IMR-90 (cell line): ENCODE measurements around the gene MYO1C. TPM values are rescaled to one million over a fixed set of nuclear protein-coding genes. Genes with fewer than 3 reads are reported as not detected.

ENCODE experiments used
- ATAC-seq: fragments of 200-7000 bp; cut with Tn5 transposase; 2 replicates; pipeline ENCODE4 v1.9.1; 2020; ENCODE audit warnings: low read depth, mild to moderate bottlenecking, moderate library complexity
- BruUV-seq: library from RNA; stranded (reverse); fragments of 400-500 nt; replicated peaks from 2 replicates; lab custom pipeline; 2021; lab: Mats Ljungman, UMichigan
- CTCF ChIA-PET: fragments of 300-600 bp; formaldehyde crosslinking; extraction: SDS; loops from one replicate; lab custom pipeline; 2021; ENCODE audit warnings: antibody characterized with exemption; lab: Yijun Ruan, JAX
- POLR2A ChIA-PET: fragments of 300-600 bp; sonication (Branson Sonifier 250); formaldehyde crosslinking; loops from one replicate; lab custom pipeline; 2022; ENCODE audit warnings: antibody characterized with exemption; ENCODE audit not compliant: unreplicated experiment; lab: Charles Lee
- DNase-seq: peaks from one replicate; pipeline ENCODE4 v3.0.0; 2013
- H2AFZ ChIP-seq: replicated peaks from 2 replicates; pipeline ENCODE3; 2013; ENCODE audit warnings: low read length, mild to moderate bottlenecking; ENCODE audit not compliant: poor library complexity
- H2AK5ac ChIP-seq: 2 replicates; pipeline ENCODE4 v1.6.1; 2013; ENCODE audit warnings: low read depth, low read length, inconsistent platforms
- H2AK9ac ChIP-seq: replicated peaks from 2 replicates; pipeline ENCODE3; 2013; ENCODE audit warnings: mild to moderate bottlenecking, low read depth, low read length, moderate library complexity; ENCODE audit not compliant: poor library complexity
- H2BK120ac ChIP-seq: 2 replicates; pipeline ENCODE4 v1.6.1; 2013; ENCODE audit warnings: low read depth, low read length, inconsistent platforms
- H2BK15ac ChIP-seq: 3 replicates; pipeline ENCODE4 v1.6.1; 2013; ENCODE audit warnings: low read depth, low read length, inconsistent platforms
- H2BK20ac ChIP-seq: 2 replicates; pipeline ENCODE4 v1.6.1; 2013; ENCODE audit warnings: low read depth, mild to moderate bottlenecking, inconsistent platforms, low read length, moderate library complexity
- H2BK5ac ChIP-seq: 2 replicates; pipeline ENCODE4 v1.6.1; 2013; ENCODE audit warnings: mild to moderate bottlenecking, low read depth, low read length, inconsistent platforms; ENCODE audit not compliant: poor library complexity, severe bottlenecking
- H3K14ac ChIP-seq: replicated peaks from 2 replicates; pipeline ENCODE4 v1.6.1; 2013; ENCODE audit warnings: low read depth, low read length, inconsistent platforms
- H3K18ac ChIP-seq: 2 replicates; pipeline ENCODE4 v1.6.1; 2013; ENCODE audit warnings: low read depth, low read length, control low read depth
- H3K23ac ChIP-seq: 2 replicates; pipeline ENCODE4 v1.6.1; 2013; ENCODE audit warnings: low read depth, low read length, inconsistent platforms
- H3K27ac ChIP-seq: 2 replicates; pipeline ENCODE4 v1.5.1; 2013; ENCODE audit warnings: mild to moderate bottlenecking, control low read depth, low read length; ENCODE audit not compliant: insufficient read depth
- H3K27me3 ChIP-seq: 2 replicates; pipeline ENCODE4 v1.6.1; 2013; ENCODE audit warnings: low read length; ENCODE audit not compliant: control insufficient read depth, insufficient read depth
- H3K36me3 ChIP-seq: 2 replicates; pipeline ENCODE4 v1.6.1; 2013; ENCODE audit warnings: low read length, mixed read lengths; ENCODE audit not compliant: control insufficient read depth, insufficient read depth
- H3K4ac ChIP-seq: 2 replicates; pipeline ENCODE4 v1.6.1; 2013; ENCODE audit warnings: low read depth, low read length, inconsistent platforms
- H3K4me1 ChIP-seq: 2 replicates; pipeline ENCODE4 v1.6.1; 2013; ENCODE audit warnings: low read length, mixed read lengths; ENCODE audit not compliant: control insufficient read depth, insufficient read depth
- H3K4me2 ChIP-seq: 2 replicates; pipeline ENCODE4 v1.6.1; 2013; ENCODE audit warnings: low read depth, mild to moderate bottlenecking, control low read depth, low read length, moderate library complexity
- H3K4me3 ChIP-seq: 2 replicates; pipeline ENCODE4 v1.5.1; 2013; ENCODE audit warnings: low read depth, mild to moderate bottlenecking, control low read depth, low read length, moderate library complexity; ENCODE audit not compliant: insufficient read depth
- H3K56ac ChIP-seq: 2 replicates; pipeline ENCODE4 v1.6.1; 2013; ENCODE audit warnings: low read length, inconsistent platforms; ENCODE audit not compliant: insufficient read depth; ENCODE audit errors: extremely low read depth
- H3K79me1 ChIP-seq, 2 experiments: 2 replicates each; pipeline ENCODE4 v1.6.1; 2013; ENCODE audit warnings: low read length in 2 of 2, inconsistent platforms in 1 of 2, low read depth in 1 of 2
- H3K9ac ChIP-seq: 2 replicates; pipeline ENCODE4 v1.6.1; 2013; ENCODE audit warnings: low read depth, low read length, control low read depth
- H3K9me1 ChIP-seq: 2 replicates; pipeline ENCODE4 v1.6.1; 2013; ENCODE audit warnings: low read length, inconsistent platforms; ENCODE audit not compliant: insufficient read depth
- H3K9me3 ChIP-seq: 2 replicates; pipeline ENCODE4 v1.6.1; 2013; ENCODE audit warnings: low read length; ENCODE audit not compliant: control insufficient read depth, insufficient read depth
- H4K20me1 ChIP-seq: 2 replicates; pipeline ENCODE4 v1.6.1; 2013; ENCODE audit warnings: low read length, inconsistent platforms; ENCODE audit not compliant: insufficient read depth
- H4K5ac ChIP-seq: 2 replicates; pipeline ENCODE4 v1.6.1; 2013; ENCODE audit warnings: mild to moderate bottlenecking, low read depth, low read length, control low read depth
- H4K8ac ChIP-seq, 2 experiments: 2 replicates each; pipeline ENCODE4 v1.6.1; 2013; ENCODE audit warnings: low read depth in 2 of 2, low read length in 2 of 2, control low read depth in 1 of 2, inconsistent platforms in 1 of 2
- H4K91ac ChIP-seq: 2 replicates; pipeline ENCODE4 v1.6.1; 2013; ENCODE audit warnings: low read depth, low read length, inconsistent platforms; ENCODE audit not compliant: insufficient read depth
- CHD1 ChIP-seq: IDR thresholded peaks from 2 replicates; pipeline ENCODE4 v1.6.1; 2012; ENCODE audit warnings: low read depth, low read length, improper control_type of control experiment
- NFE2L2 ChIP-seq: fragments of 150-350 bp; IDR thresholded peaks from 2 replicates; pipeline ENCODE4 v1.6.1; 2016; ENCODE audit warnings: low read depth, mild to moderate bottlenecking, low read length
- WGBS, 2 experiments: methylation state at CpG; one replicate each; pipeline versions ENCODE4 v1.1.5 to v1.1.7; 2013; ENCODE audit warnings: missing lambda C conversion rate in 2 of 2; ENCODE audit not compliant: insufficient read length in 1 of 2; ENCODE audit errors: extremely low coverage in 2 of 2; 5-methylcytosine and 5-hydroxymethylcytosine counted together
- dilution Hi-C: fragments of 300-500 bp; cut with HindIII; formaldehyde crosslinking; loops from one replicate; pipeline ENCODE4 v1.14.3; 2018; ENCODE audit warnings: low sequenced_read_pairs; ENCODE audit not compliant: unreplicated experiment
- in situ Hi-C: fragments of 300-500 bp; cut with MboI; formaldehyde crosslinking; loops from 3 replicates; pipeline ENCODE4 v1.14.3; 2019; ENCODE audit warnings: low sequenced_read_pairs, inconsistent platforms, mixed read lengths
- intact Hi-C: fragments of 100-400 bp; cut with micrococcal nuclease; formaldehyde crosslinking; loops from 2 replicates; pipeline ENCODE4 v1.10.0; 2022
- polyA plus RNA-seq, 3 experiments: library from polyadenylated mRNA; depleted of rRNA; stranded (reverse); fragments of >200 nt; gene quantifications; 2 replicates each; pipeline ENCODE4 v1.2.3, GENCODE V29; 2012; ENCODE audit warnings: low replicate concordance in 1 of 3
- total RNA-seq: library from RNA; depleted of rRNA; stranded (reverse); fragments of >200 nt; gene quantifications from 2 replicates; pipeline ENCODE4 v1.2.3, GENCODE V29; 2012

MYO1C gene
- total and polyA plus RNA-seq, 2 of the 4 experiments (the other 2 are of a cell fraction), result 162 to 196 TPM

- Histone ChIP-seq H3K9ac (no peak overlapping the region), H3K4me3 (no peak overlapping the region), H2BK20ac (no peak overlapping the region), H2BK120ac (no peak overlapping the region), H3K9me1 (no peaks in the 10 kb centered on the region), H2AK9ac (peak overlapping the region; percentile 7), H3K56ac (no peak overlapping the region), H3K27me3 (no peaks in the 10 kb centered on the region), H3K36me3 (peaks cover 31% of the 10 kb centered on the region), H3K27ac (no peak overlapping the region), H3K4me2 (no peak overlapping the region), H4K20me1 (peaks cover 7% of the 10 kb centered on the region), H2AFZ (no peak overlapping the region), H4K91ac (no peak overlapping the region), H3K18ac (no peak overlapping the region), H3K9me3 (no peaks in the 10 kb centered on the region), H3K4ac (no peak overlapping the region), H4K5ac (no peak overlapping the region), H3K4me1 (peaks cover 3% of the 10 kb centered on the region), H3K23ac (no peak overlapping the region), H2BK15ac (no peak overlapping the region), H4K8ac (no peak overlapping the region; a peak in 1 of 4 replicates), H3K14ac (no peak overlapping the region), H3K79me1 (peaks cover 3 to 38% of the 10 kb centered on the region in 2 experiments), H2AK5ac (no peak overlapping the region), H2BK5ac (no peak overlapping the region)
- ChIA-PET POLR2A (no interaction called here), CTCF (interaction anchor here (1.0 kb wide), 1 partner anchor 146 kb away, joined by 3 read pairs; no protein-coding TSS in a partner anchor)
- DNase-seq (no peak), ATAC-seq (no peak)
- no TSS peak for BruUV-seq
- WGBS, 2 experiments, result 100% methylated on average over 1 of the region's 11 CpGs; no CpG with 5 or more reads in 1 of the 2 experiments
- intact Hi-C loops (no loop called here), in situ Hi-C loops (loop anchor here (10.0 kb wide), 1 partner anchor 146 kb away; no protein-coding TSS in a partner anchor), dilution Hi-C loops (no loop called here)
- TF ChIP-seq CHD1, result no peak
- TF ChIP-seq NFE2L2, result no peak
Observed at GRCh38 chr17:1511290-1511689, 18.8 kb upstream of the MYO1C start.
